IMR-90 (cell line): Measurements from ENCODE around the gene SYNE3. TPM values are rescaled to one million over a fixed set of nuclear protein-coding genes. Genes with fewer than 3 reads are reported as not detected.

ENCODE experiments used
- ATAC-seq: fragments of 200-7000 bp; cut with Tn5 transposase; 2 replicates; pipeline ENCODE4 v1.9.1; 2020; ENCODE audit warnings: low read depth, mild to moderate bottlenecking, moderate library complexity
- BruUV-seq: library from RNA; stranded (reverse); fragments of 400-500 nt; replicated peaks from 2 replicates; lab custom pipeline; 2021; lab: Mats Ljungman, UMichigan
- CTCF ChIA-PET: fragments of 300-600 bp; formaldehyde crosslinking; extraction: SDS; loops from one replicate; lab custom pipeline; 2021; ENCODE audit warnings: antibody characterized with exemption; lab: Yijun Ruan, JAX
- POLR2A ChIA-PET: fragments of 300-600 bp; sonication (Branson Sonifier 250); formaldehyde crosslinking; loops from one replicate; lab custom pipeline; 2022; ENCODE audit warnings: antibody characterized with exemption; ENCODE audit not compliant: unreplicated experiment; lab: Charles Lee
- DNase-seq: peaks from one replicate; pipeline ENCODE4 v3.0.0; 2013
- H2AFZ ChIP-seq: replicated peaks from 2 replicates; pipeline ENCODE3; 2013; ENCODE audit warnings: low read length, mild to moderate bottlenecking; ENCODE audit not compliant: poor library complexity
- H2AK5ac ChIP-seq: 2 replicates; pipeline ENCODE4 v1.6.1; 2013; ENCODE audit warnings: low read depth, low read length, inconsistent platforms
- H2AK9ac ChIP-seq: replicated peaks from 2 replicates; pipeline ENCODE3; 2013; ENCODE audit warnings: mild to moderate bottlenecking, low read depth, low read length, moderate library complexity; ENCODE audit not compliant: poor library complexity
- H2BK120ac ChIP-seq: 2 replicates; pipeline ENCODE4 v1.6.1; 2013; ENCODE audit warnings: low read depth, low read length, inconsistent platforms
- H2BK15ac ChIP-seq: 3 replicates; pipeline ENCODE4 v1.6.1; 2013; ENCODE audit warnings: low read depth, low read length, inconsistent platforms
- H2BK20ac ChIP-seq: 2 replicates; pipeline ENCODE4 v1.6.1; 2013; ENCODE audit warnings: low read depth, mild to moderate bottlenecking, inconsistent platforms, low read length, moderate library complexity
- H2BK5ac ChIP-seq: 2 replicates; pipeline ENCODE4 v1.6.1; 2013; ENCODE audit warnings: mild to moderate bottlenecking, low read depth, low read length, inconsistent platforms; ENCODE audit not compliant: poor library complexity, severe bottlenecking
- H3K14ac ChIP-seq: replicated peaks from 2 replicates; pipeline ENCODE4 v1.6.1; 2013; ENCODE audit warnings: low read depth, low read length, inconsistent platforms
- H3K18ac ChIP-seq: 2 replicates; pipeline ENCODE4 v1.6.1; 2013; ENCODE audit warnings: low read depth, low read length, control low read depth
- H3K23ac ChIP-seq: 2 replicates; pipeline ENCODE4 v1.6.1; 2013; ENCODE audit warnings: low read depth, low read length, inconsistent platforms
- H3K27ac ChIP-seq: 2 replicates; pipeline ENCODE4 v1.5.1; 2013; ENCODE audit warnings: mild to moderate bottlenecking, control low read depth, low read length; ENCODE audit not compliant: insufficient read depth
- H3K27me3 ChIP-seq: 2 replicates; pipeline ENCODE4 v1.6.1; 2013; ENCODE audit warnings: low read length; ENCODE audit not compliant: control insufficient read depth, insufficient read depth
- H3K36me3 ChIP-seq: 2 replicates; pipeline ENCODE4 v1.6.1; 2013; ENCODE audit warnings: low read length, mixed read lengths; ENCODE audit not compliant: control insufficient read depth, insufficient read depth
- H3K4ac ChIP-seq: 2 replicates; pipeline ENCODE4 v1.6.1; 2013; ENCODE audit warnings: low read depth, low read length, inconsistent platforms
- H3K4me1 ChIP-seq: 2 replicates; pipeline ENCODE4 v1.6.1; 2013; ENCODE audit warnings: low read length, mixed read lengths; ENCODE audit not compliant: control insufficient read depth, insufficient read depth
- H3K4me2 ChIP-seq: 2 replicates; pipeline ENCODE4 v1.6.1; 2013; ENCODE audit warnings: low read depth, mild to moderate bottlenecking, control low read depth, low read length, moderate library complexity
- H3K4me3 ChIP-seq: 2 replicates; pipeline ENCODE4 v1.5.1; 2013; ENCODE audit warnings: low read depth, mild to moderate bottlenecking, control low read depth, low read length, moderate library complexity; ENCODE audit not compliant: insufficient read depth
- H3K56ac ChIP-seq: 2 replicates; pipeline ENCODE4 v1.6.1; 2013; ENCODE audit warnings: low read length, inconsistent platforms; ENCODE audit not compliant: insufficient read depth; ENCODE audit errors: extremely low read depth
- H3K79me1 ChIP-seq, 2 experiments: 2 replicates each; pipeline ENCODE4 v1.6.1; 2013; ENCODE audit warnings: low read length in 2 of 2, inconsistent platforms in 1 of 2, low read depth in 1 of 2
- H3K9ac ChIP-seq: 2 replicates; pipeline ENCODE4 v1.6.1; 2013; ENCODE audit warnings: low read depth, low read length, control low read depth
- H3K9me1 ChIP-seq: 2 replicates; pipeline ENCODE4 v1.6.1; 2013; ENCODE audit warnings: low read length, inconsistent platforms; ENCODE audit not compliant: insufficient read depth
- H3K9me3 ChIP-seq: 2 replicates; pipeline ENCODE4 v1.6.1; 2013; ENCODE audit warnings: low read length; ENCODE audit not compliant: control insufficient read depth, insufficient read depth
- H4K20me1 ChIP-seq: 2 replicates; pipeline ENCODE4 v1.6.1; 2013; ENCODE audit warnings: low read length, inconsistent platforms; ENCODE audit not compliant: insufficient read depth
- H4K5ac ChIP-seq: 2 replicates; pipeline ENCODE4 v1.6.1; 2013; ENCODE audit warnings: mild to moderate bottlenecking, low read depth, low read length, control low read depth
- H4K8ac ChIP-seq, 2 experiments: 2 replicates each; pipeline ENCODE4 v1.6.1; 2013; ENCODE audit warnings: low read depth in 2 of 2, low read length in 2 of 2, control low read depth in 1 of 2, inconsistent platforms in 1 of 2
- H4K91ac ChIP-seq: 2 replicates; pipeline ENCODE4 v1.6.1; 2013; ENCODE audit warnings: low read depth, low read length, inconsistent platforms; ENCODE audit not compliant: insufficient read depth
- CEBPB ChIP-seq: IDR thresholded peaks from 2 replicates; pipeline ENCODE4 v1.6.1; 2012; ENCODE audit warnings: low read depth, low read length, improper control_type of control experiment
- ELK1 ChIP-seq: fragments of 150-350 bp; IDR thresholded peaks from 2 replicates; pipeline ENCODE4 v1.6.1; 2016; ENCODE audit warnings: low read depth, mild to moderate bottlenecking, low read length, moderate library complexity, borderline replicate concordance
- MAFK ChIP-seq: IDR thresholded peaks from 2 replicates; pipeline ENCODE4 v1.6.1; 2012; ENCODE audit warnings: low read depth, low read length, improper control_type of control experiment
- MAZ ChIP-seq: IDR thresholded peaks from 2 replicates; pipeline ENCODE4 v1.6.1; 2012; ENCODE audit warnings: low read depth, mild to moderate bottlenecking, low read length, improper control_type of control experiment, moderate library complexity, borderline replicate concordance
- POLR2A ChIP-seq: IDR thresholded peaks from 2 replicates; pipeline ENCODE4 v1.6.1; 2012; ENCODE audit warnings: mild to moderate bottlenecking, low read depth, low read length
- RAD21 ChIP-seq: IDR thresholded peaks from 2 replicates; pipeline ENCODE4 v1.6.1; 2012; ENCODE audit warnings: low read length, improper control_type of control experiment
- RCOR1 ChIP-seq: IDR thresholded peaks from 2 replicates; pipeline ENCODE4 v1.6.1; 2012; ENCODE audit warnings: mild to moderate bottlenecking, low read length, improper control_type of control experiment; ENCODE audit not compliant: insufficient replicate concordance
- RFX5 ChIP-seq: IDR thresholded peaks from 2 replicates; pipeline ENCODE4 v1.8.0; 2012; ENCODE audit warnings: low read depth, mild to moderate bottlenecking, low read length, moderate library complexity
- SMC3 ChIP-seq: fragments of 150-350 bp; IDR thresholded peaks from 2 replicates; pipeline ENCODE4 v1.6.1; 2016; ENCODE audit warnings: low read depth, mild to moderate bottlenecking, antibody characterized with exemption, low read length, moderate library complexity
- WGBS, 2 experiments: methylation state at CpG; one replicate each; pipeline versions ENCODE4 v1.1.5 to v1.1.7; 2013; ENCODE audit warnings: missing lambda C conversion rate in 2 of 2; ENCODE audit not compliant: insufficient read length in 1 of 2; ENCODE audit errors: extremely low coverage in 2 of 2; 5-methylcytosine and 5-hydroxymethylcytosine counted together
- dilution Hi-C: fragments of 300-500 bp; cut with HindIII; formaldehyde crosslinking; loops from one replicate; pipeline ENCODE4 v1.14.3; 2018; ENCODE audit warnings: low sequenced_read_pairs; ENCODE audit not compliant: unreplicated experiment
- in situ Hi-C: fragments of 300-500 bp; cut with MboI; formaldehyde crosslinking; loops from 3 replicates; pipeline ENCODE4 v1.14.3; 2019; ENCODE audit warnings: low sequenced_read_pairs, inconsistent platforms, mixed read lengths
- intact Hi-C: fragments of 100-400 bp; cut with micrococcal nuclease; formaldehyde crosslinking; loops from 2 replicates; pipeline ENCODE4 v1.10.0; 2022
- polyA plus RNA-seq, 3 experiments: library from polyadenylated mRNA; depleted of rRNA; stranded (reverse); fragments of >200 nt; gene quantifications; 2 replicates each; pipeline ENCODE4 v1.2.3, GENCODE V29; 2012; ENCODE audit warnings: low replicate concordance in 1 of 3
- total RNA-seq: library from RNA; depleted of rRNA; stranded (reverse); fragments of >200 nt; gene quantifications from 2 replicates; pipeline ENCODE4 v1.2.3, GENCODE V29; 2012

SYNE3 gene
- total and polyA plus RNA-seq, 2 of the 4 experiments (the other 2 are of a cell fraction): 2.9 to 5.0 TPM

GRCh38 chr14:95490727-95491451 lies 25.6 kb downstream of the SYNE3 start:
- DNase-seq: no peak
- Histone ChIP-seq H3K23ac (no peak overlapping the region), H3K14ac (no peak overlapping the region), H3K9me1 (peaks cover 22% of the 10 kb centered on the region), H4K5ac (no peak overlapping the region), H2AFZ (peak overlapping the region; percentile 25), H3K4me3 (no peak overlapping the region), H4K8ac (no peak overlapping the region), H3K4me1 (peaks cover 6% of the 10 kb centered on the region; the same call in 1 of the 2 replicates), H2AK9ac (peak overlapping the region; percentile 13), H2AK5ac (peak overlapping the region; percentile 17; the same call in 1 of the 2 replicates), H2BK20ac (no peak overlapping the region), H3K4ac (no peak overlapping the region), H4K20me1 (peaks cover 5% of the 10 kb centered on the region; the same call in 1 of the 2 replicates), H3K79me1 (peaks cover 13 to 58% of the 10 kb centered on the region in 2 experiments; a peak in 3 of 4 replicates), H2BK5ac (no peak overlapping the region), H3K56ac (no peak overlapping the region), H4K91ac (no peak overlapping the region), H3K18ac (no peak overlapping the region), H2BK120ac (no peak overlapping the region), H2BK15ac (no peak overlapping the region), H3K36me3 (no peaks in the 10 kb centered on the region), H3K27me3 (no peaks in the 10 kb centered on the region), H3K9ac (no peak overlapping the region), H3K27ac (no peak overlapping the region), H3K9me3 (no peaks in the 10 kb centered on the region), H3K4me2 (no peak overlapping the region)
- in situ Hi-C loops: no loop called here
- ChIA-PET CTCF (no interaction called here), POLR2A (no interaction called here)
- no peak for TF ChIP-seq POLR2A
- no peak for TF ChIP-seq SMC3
- TF ChIP-seq MAFK: no peak
- TF ChIP-seq ELK1: no peak
- no peak for TF ChIP-seq MAZ
- TF ChIP-seq RFX5: no peak
- TF ChIP-seq RCOR1: no peak
- no peak for TF ChIP-seq CEBPB
- TF ChIP-seq RAD21: no peak
- no peak for ATAC-seq
- BruUV-seq: no TSS peak
- intact Hi-C loops: no loop called here
- dilution Hi-C loops: no loop called here
- 100% methylated on average over 2 of the region's 10 CpGs; no CpG with 5 or more reads in 1 of the 2 experiments for WGBS, 2 experiments
